HG03354 (cell line): ENCODE measurements around the gene B4GALNT1.

Experiments used
- ATAC-seq: cut with Tn5 transposase; IDR thresholded peaks from one replicate; pipeline ENCODE4 v1.9.1; 2021; ENCODE audit warnings: mild to moderate bottlenecking; ENCODE audit not compliant: unreplicated experiment, poor library complexity, severe bottlenecking

The B4GALNT1 gene

GRCh38 chr12:57576613-57577160 is 56.3 kb downstream of the B4GALNT1 start:
- ATAC-seq: no peak
